B cell (primary cell): ENCODE data around the gene PEX10.

Source experiments
- CTCF ChIP-seq: fragments of 200-600 bp; IDR thresholded peaks from one replicate; pipeline ENCODE4 v1.8.0; 2022; ENCODE audit warnings: antibody characterized with exemption, mild to moderate bottlenecking
- EZH2 ChIP-seq: IDR thresholded peaks from 2 replicates; pipeline ENCODE4 v1.6.1; 2012; ENCODE audit warnings: borderline replicate concordance, low read depth, mild to moderate bottlenecking, moderate library complexity, low read length; ENCODE audit not compliant: insufficient read depth, poor library complexity, severe bottlenecking

DNA sequence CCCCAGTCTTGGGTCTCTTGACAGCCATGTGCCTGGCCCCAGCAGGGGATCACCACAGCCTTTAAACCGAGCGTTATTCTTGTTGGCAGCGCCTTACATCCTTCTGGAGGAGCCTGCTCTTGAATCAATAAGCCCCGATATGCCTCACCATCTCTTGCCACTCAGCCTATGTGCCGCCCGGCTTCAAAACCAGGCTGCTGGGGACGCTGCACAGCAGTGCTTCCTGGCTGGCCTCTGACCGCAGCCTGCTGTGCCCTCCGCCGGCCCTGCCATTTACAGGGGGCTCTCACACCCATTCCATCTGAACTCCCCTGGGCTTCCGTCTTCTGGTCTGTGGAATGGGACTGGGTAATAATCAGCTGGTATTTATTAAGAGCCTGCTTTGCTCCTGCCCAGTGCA, 3.0 kb upstream of the PEX10 start:
- TF ChIP-seq CTCF (no peak), EZH2 (no peak)
